IPS-NIHi7 (cell line): Measurements from ENCODE around the gene CES2.
A peak's percentile ranks its signal among the peaks of the same experiment; 100 is the strongest.

Experiments used
- DNase-seq: peaks from one replicate; pipeline ENCODE4 v3.0.0; 2012; ENCODE audit warnings: mixed read lengths; ENCODE audit errors: extremely low spot score

Gene CES2

DNA sequence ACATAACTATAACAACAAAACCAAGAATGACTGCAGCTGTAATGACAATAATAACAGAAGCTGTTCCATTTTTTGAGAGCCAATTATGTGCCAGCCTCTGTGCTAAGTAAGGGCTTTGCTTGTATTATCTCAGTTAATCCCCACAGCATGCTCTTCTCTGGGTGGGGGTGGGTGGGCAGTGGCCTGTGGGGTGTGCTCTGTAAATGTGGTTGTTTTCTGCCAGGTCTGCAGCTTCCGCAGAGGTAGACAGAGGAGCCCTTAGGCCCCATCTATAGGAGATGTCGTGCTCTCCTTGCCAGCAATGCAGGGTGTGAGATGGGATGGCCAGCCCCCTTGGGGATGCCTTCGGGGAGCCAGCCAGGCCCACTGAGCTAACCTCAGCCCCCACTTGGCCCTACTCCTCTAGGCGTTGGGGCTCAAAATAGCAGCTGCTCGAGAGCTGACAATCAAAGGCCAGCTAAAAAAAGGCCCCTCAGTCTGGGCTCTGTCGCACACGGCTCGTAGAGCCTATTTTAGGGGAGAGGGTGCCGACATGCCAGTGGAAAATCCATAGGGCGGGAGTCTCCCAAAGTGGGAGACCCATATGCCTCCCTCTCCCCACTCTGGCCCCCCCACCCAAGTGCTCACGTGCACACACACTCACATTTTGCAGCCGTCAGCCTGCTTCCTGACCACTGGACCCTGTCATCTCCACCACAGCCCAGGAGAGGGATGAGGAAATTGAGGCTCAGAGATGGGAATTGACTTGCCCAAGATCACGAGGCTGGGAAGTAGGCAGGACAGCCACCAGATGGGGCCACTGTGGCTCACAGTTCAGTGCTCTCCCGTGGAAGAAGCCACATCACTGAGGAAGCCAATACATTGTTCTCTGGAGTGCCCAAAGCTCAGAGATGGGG lies 32.4 kb upstream of the CES2 start:
- DNase-seq = no peak

DNA sequence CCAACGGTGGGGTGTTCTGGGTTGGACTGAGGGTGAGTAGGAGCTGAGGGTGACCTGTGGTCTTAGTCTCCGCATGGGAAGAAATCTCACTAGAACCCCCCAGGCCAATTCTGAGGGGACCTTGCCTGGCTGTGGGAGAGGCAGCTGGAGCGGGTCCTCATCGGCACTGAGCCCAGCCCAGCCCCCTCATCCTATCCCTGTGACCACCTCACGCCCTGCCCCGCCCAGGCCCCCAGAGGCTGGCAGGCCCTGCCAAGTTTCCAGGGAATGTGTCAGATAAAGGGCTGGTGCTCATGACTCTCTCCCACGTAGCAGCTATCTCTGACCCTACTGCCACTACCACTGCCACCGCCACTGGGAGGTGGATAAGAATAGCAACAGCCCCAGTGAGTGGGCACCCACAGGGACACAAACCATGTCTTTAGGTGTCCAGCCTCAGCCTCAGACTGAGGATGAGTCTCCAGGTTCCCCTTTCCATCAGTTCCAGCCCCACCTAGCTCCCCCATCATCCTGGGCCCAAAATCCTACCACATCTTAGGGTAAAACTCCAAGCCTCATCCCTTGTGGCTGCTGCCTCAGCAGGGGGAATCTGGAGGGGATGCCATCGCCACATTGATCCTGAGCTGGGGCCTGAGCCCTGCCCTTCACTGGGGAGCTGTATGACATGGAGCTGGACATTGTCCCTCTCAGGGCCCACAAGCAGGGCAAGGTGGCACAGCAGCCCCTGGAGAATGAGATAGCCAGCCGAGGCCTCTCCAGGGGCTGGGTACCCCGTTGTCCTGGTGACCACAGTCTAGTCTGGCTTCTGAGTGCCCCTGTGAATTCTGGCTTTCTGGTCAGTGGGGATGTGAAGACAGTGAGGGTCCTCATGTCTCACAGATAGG lies 31.5 kb upstream of the CES2 start:
- no peak for DNase-seq

DNA sequence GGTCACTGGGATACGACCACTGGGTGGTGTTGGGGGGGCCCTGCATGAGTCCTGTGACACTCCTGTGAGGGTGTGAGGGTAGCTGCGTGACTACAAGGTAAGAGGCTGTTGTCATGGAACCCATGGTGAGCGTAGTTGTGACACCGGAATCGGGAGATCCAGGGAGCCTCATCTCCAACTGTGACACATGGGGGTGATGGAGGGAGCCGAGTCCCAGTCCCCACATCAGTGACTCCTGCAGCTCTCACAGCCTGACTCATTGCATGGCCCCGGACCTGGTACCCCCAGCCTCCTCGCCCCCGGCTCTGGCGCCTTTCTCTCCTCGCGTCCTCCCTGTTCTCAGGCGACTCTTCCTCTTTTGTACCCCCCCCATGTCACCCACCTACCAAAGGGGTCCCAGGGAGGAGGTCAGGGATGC lies 30.9 kb upstream of the CES2 start:
- no peak for DNase-seq

DNA sequence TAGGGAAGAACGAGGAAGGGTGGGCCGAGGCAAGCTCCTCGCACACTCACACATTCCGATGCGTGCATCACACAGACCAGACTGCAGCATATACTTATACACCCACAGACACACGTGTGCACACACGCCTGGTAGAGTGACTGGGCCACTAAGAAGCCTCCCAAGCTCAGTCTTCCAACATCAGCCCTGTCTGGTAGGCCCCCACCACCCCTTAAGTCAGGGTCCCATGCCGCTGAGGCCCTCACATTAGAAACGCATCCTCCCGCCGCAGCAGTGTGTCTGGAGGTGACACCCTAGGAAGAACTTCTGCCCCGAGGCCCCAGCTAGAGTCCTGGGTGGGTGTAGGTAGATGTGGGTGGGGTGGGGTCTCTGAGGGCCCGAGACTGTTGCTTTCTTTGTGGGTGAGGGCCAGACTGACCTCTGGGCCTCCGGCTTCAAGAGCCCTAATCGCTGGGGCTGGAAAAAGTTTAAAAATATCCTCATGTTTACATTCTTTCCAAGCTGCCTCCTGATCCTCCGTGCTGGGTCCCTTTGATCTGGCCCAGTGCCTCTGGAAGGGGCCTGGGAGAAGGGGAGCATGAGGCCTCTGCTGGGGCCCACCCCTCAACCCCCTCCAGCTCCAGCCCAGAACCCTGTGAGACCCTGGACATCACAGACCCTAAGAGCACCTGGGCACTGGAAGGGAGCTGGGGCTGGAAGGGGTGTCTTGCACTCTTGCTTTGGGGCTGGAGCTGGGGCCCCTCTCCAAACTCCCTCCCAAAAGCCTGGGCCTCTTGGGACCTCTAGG lies 30.3 kb upstream of the CES2 start:
- no peak for DNase-seq

DNA sequence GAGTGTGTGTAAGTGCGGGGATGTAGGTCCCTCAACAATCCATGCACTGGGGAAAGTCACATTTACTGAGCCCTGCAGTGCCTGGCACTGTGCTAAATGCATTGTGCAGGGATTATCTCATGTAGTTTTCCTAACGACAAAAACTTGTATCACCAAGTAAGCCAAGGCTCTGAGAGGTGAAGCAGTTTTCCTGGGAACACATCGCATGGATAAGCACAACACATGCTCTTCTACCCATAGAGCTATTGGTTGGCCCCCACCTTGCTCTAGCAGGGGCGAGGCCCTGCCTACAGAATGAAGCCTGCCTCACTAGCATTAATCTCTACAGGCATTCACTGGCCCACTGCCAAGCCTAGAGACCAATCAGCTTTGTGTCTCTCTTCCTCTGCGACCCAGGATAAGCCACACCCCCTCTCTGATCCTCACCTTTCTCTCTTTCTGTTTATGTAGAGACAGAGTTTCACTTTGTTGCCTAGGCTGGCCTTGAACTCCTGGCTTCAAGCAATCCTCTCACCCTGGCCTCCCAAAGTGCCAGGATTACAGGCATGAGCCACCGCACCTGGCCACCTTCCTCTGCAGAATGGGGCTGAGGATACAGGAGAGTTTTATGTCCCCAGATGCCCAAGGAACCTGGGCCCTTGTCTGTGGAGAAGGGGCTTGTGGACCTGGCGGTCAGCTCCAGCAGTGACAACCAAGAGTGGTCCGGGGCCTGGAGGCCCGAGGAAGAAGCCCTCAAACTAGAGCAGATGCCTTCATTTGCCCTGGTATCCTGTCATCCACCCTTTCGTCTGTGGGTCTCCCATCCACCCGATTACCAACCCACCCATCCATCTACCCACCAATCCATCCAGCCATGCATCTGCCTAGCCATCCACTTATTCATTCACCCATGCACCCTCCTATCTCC lies 29.4 kb upstream of the CES2 start:
- DNase-seq = peak; percentile 83

DNA sequence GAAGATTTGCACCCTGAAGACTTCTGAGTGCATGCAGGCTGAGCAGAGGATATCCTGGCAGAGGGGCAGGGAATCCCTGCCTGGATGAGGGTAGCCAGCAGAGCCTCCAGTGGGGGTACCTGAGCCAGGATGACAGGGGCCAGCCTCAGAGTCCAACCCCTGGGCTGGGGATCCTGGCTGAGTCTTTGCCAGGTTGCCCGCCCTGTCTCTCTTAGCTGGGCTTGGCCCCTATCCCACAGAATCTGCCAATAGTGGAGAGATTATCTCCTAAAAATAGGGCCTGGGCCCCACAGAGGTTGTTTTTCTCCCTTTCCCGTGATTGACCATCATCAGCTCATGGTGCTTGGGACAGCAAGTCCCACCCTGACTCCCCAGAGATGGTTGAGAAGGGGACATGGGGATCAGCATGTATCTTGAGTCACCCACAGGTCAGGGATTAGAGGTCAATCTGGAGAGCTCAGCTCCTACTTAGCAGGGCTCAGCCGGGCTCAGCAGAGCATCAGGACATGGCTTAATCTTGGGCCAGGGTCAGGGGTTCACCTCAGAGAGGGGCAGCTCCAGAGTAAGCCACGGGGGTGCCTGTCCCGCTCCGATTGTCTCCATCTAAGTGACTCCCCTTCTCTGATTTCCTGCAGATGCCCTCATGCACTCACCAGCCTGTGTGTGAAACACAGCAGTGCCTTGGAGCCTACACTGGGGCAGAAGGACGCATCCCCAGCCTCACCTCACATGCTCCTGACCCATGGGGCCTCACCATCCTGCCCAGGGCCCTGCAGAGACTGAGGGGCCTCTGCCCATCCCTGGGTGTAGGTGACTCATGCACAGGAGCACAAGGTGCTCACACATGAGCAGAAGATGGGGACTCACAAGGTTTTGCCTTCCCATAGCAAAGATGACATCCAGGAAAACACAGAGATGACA lies 28.1 kb upstream of the CES2 start:
- no peak for DNase-seq

DNA sequence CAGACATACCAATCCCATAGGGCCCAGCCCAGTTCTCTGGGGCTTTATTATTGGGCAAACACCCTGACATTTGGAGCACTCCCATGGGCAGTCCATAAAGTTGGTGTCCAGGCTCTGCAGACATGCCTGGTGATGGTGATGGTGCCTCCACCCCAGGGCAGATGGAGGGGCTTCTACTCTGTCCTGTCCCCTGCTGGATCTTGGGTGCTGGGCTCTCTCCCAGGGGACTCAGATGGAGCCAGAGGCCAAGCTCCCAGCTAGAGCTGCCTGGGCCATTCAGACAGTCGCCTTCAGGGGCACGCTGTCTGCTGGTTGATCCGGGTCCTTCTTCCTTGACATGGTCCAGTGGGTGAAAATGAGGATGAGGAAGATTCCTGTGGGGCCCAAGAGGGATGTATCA lies 27.2 kb upstream of the CES2 start:
- DNase-seq = no peak

DNA sequence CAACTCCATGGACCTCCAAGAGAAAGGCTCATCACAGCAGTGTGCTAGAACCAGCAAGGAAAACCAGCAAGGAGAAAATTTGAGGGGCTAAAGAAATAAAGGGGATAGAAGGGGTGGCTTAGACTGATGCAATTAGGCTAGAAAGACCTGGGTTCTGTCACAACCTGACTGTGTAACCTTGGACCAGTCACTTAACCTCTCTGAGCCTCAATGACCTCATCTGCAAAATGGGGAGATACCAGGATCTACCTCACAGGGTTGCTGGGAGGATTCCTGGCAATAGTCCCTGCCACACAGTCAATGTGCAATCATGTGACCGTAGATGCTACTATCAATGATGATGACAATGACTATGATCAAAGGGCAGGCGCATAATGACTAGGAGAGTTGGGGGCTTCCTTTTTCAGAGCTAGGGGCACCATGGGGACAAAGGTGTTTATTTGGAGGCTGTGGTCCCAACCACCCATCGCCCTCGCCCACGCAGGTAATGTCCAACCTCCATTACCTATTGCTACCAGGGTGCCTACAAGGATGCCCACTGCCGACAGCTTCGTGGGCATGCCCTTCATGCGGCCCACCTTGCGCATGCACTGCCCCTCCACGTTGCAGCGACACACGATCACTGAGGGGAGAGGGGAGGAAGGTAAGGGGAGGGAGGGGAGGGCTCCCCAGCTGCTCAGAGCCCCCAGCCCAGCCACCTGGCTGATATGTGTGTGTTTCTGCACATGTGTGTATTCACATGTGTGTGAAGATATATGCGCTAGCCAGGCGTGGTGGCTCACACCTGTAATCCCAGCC lies 26.4 kb upstream of the CES2 start:
- DNase-seq = no peak

DNA sequence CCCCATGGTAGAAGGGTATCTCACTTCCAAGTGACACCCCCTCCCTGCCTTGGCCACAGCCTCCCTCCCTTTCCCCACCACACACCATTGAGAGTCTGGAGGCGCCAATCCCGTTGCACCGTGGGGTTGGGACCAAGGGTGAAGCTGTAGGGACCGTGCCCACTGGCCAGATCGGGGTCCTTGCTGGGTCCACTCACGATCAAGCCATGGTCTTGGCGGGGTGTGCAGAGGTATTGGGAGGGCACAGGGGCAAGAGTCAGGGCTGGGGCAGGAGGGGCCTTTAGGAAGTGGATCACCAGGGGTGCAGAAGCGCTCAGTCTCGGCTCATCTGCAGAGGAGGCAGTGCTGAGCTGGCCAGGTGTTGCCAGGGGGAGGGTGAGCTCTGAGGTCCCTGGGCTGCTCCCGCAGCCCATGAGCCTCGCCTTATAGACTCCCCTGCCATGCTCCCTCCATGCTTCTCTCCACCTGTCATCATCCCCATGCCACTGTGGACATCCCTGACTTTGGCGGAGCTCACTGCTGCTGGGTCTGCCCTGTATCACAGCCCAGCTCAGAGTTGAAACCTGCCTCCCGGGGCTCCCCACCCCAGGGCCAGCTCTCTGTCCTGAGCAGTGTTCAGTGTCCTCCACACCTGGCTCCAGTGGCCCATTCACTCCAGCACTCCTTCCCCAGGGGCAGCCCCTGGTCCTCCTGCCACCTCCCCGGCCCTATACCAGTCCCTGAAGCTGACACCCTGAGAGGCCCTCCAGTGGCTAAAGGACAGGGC lies 25.0 kb upstream of the CES2 start:
- DNase-seq = no peak

DNA sequence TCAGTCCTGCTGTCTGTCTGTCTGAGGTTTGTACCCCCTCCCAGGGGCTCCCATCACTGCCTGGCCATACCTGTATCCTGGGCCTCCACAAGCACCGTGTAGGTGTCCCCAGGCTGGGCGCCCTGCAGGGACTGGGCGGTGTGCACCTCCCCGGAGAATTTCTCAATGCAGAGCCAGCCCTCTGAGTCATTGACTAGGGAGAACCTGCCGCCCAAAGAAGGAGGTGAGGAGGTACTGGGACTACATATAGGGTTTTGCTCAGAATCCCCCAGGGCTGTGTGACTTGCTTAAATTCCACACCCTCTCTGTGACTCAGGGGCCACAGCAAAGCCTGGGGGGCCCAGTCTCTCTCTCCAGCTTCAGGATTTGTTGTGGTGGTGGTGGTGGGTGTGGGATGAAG lies 24.2 kb upstream of the CES2 start:
- DNase-seq = no peak

DNA sequence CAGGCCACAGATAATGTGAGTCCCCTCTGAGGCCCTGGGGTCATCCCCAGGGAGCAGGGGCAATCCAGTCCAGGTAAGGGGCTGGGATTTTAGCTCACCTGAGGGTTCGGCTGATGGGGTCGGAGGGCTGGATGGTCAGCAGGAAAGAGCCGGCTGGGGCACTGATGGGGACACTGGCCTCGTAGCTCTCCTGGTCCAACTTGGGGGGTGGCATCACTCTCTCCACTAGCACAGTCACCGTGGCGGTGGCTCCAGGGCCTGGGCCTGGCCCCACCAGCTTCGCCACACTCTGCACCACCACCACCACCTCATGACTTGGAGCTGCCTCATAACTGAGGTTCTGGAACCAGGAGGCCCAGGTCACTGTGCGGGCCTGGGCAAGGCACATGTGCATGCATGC lies 23.5 kb upstream of the CES2 start:
- DNase-seq = no peak

DNA sequence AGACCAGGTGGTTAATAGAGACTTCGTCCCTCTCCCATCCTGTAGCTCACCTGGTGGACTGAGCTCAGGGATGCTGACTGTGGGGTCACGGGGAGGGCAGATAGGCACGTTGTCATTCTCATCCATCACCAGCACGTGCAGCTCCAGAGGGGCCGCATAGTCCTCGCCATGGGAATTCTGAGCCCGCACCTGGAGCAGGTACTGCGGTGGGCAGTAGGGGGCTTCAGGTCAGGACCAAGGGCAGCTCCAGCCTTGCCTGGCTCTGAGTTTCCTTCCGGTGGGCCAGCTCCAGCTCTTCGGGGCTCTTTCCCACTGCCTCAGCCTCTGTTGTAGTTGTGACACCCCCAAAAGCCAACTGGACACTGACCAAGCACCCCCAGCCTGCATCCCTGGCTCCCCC lies 22.2 kb upstream of the CES2 start:
- DNase-seq = peak; percentile 83

DNA sequence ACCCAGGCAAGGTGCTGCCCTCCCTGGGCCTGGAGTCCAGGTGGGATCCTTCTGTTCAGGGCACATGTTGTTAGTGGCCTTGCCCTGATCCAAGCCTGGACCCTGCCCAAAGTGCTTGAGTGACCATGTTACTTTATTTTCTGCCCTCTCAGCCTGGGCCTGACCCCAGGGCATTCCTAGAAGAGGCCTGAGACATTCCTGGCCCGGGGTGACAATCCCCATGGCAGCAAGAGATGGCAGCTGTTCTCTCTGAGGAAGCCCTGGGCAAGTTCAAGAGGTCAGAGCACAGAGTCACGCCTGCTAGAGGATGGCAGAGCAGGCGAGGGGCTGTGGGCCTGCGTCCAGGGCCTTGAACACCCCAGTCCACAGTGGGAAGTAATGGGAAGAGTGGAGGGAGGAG lies 21.6 kb upstream of the CES2 start:
- no peak for DNase-seq

DNA sequence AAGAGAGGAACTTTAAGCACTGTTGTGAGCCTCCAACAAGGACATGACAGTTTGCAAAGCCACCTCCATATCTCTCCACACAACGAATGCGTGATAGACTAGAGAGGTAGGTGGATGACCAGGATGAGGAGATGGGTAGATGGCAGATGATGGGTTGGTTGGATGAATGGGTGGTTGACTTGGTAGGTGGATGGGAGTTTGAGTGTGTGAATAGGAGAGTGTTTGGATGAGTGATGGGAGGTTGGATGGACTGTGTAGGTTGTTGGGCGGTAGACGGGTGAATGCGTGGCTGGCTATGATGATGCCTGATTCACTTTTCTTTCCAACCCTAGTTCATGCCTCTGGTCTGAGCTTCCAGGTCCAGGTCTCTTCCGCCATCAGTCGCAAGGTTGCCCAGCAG lies 20.8 kb upstream of the CES2 start:
- DNase-seq = no peak

DNA sequence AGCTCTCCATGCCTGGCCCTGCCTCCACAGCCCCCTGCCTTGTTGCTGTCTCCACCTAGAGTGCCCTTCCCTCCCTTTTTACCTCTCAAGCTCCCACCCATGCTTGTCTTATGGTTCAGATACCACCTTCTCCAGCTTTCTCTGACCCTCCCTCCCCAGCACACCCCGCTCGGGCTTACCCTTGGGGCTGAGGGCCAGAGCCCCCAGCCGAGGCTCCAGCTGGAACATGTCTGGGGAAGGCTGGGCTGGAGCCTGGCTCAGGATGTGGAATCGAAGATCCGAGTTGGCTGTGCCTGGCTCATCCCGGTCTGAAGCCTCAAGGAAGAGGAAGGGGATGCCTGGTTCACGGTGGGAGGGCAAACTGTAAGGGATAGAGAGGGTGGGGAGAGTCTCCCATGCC lies 20.3 kb upstream of the CES2 start:
- no peak for DNase-seq

DNA sequence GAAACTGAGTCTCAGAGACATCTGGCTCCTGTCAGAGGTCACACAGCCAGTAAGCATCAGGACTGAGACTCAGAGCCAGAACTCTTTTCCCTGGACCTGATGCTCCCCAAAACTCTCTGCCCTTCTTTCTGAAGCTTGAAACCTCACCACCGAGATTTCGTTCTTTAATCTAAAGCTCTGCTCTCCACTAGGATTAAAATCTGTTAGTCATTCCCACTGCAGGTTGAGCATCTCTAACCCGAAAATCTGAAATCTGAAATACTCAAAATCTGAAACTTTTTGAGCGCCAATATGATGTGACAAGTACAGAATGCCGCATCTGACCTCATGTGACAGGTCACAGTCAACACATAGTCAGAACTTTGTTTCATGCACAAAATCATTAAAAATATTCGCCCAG lies 18.8 kb upstream of the CES2 start:
- DNase-seq = no peak

DNA sequence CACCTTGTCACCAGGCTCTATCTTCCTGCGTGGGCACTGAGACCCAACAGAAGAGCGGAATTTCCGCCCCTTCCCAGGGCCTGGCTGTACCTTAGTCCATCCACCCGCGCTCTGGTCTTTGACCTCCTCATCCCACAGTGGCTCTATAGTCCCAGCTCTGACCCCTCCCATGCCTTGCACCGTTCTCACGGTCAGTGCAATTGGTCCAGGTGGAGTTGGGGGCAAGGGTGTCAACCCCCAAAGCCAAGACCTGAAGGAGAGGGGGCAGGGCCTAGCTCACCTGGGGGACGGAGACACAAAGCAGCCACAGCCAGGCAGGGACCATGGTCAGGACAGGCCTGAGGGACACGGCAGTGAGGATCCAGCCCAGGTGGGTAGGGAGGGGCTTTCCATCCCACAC lies 17.6 kb upstream of the CES2 start:
- DNase-seq = no peak

DNA sequence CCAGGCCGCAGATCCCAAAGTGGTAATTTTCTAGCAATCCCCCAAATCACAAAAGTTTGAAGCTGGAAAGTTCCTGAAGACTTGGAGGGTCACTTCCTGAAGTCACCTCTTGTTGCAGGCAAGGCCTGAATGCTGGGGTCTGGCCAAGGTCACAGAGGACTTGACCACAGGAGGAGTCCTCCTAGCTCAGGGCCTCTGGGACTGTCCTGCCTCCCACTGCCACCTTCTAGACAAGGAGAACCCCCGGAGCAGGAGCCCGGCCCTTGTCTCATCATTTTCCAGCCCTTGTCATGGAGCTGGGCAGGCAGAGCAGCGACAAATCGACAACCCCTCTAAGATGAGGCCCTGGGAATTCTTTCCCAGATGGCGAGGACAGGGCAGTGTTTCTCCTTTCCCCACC lies 17.0 kb upstream of the CES2 start:
- DNase-seq = no peak
